Adrenal gland (tissue), 12 donors: ENCODE data around the gene PRXL2C. TPM values are rescaled to one million over a fixed set of nuclear protein-coding genes. Genes with fewer than 3 reads are reported as not detected.

Experiments
- DNase-seq, 7 donors: peaks; one replicate each; pipeline ENCODE4 v3.0.0-alpha.2; 2019 to 2020
- H3K27ac ChIP-seq, 5 donors: fragments of 200-600 bp; sonication (generic) in 4 of 5; 1 replicate in 3 of 5; 2 replicates in 2 of 5; pipeline versions ENCODE4 v1.5.1 to v1.8.0; 2016 to 2020; ENCODE audit warnings: mild to moderate bottlenecking in 1 of 5
- H3K27me3 ChIP-seq: fragments of 200-600 bp; 2 replicates; pipeline ENCODE4 v1.8.0; 2021
- H3K36me3 ChIP-seq, 2 donors: fragments of 200-600 bp; replicated peaks in 1 of 2; 1 replicate in 1 of 2; 2 replicates in 1 of 2; pipeline versions ENCODE4 v1.5.1 to v1.8.0; 2018 to 2022
- H3K4me1 ChIP-seq, 2 donors: fragments of 200-600 bp; replicated peaks in 1 of 2; 1 replicate in 1 of 2; 2 replicates in 1 of 2; pipeline versions ENCODE4 v1.5.1 to v1.8.0; 2018 to 2021
- H3K4me3 ChIP-seq, 4 donors: fragments of 200-600 bp; sonication (generic) in 3 of 4; one replicate each; pipeline ENCODE4 v1.5.1; 2016 to 2018
- H3K9me3 ChIP-seq, 3 donors: fragments of 200-600 bp; sonication (generic) in 1 of 3; replicated peaks in 1 of 3; 1 replicate in 2 of 3; 2 replicates in 1 of 3; pipeline versions ENCODE4 v1.5.1 to v1.8.0; 2016 to 2021
- POLR2A ChIP-seq, 2 donors: fragments of 450-650 bp; IDR thresholded peaks; one replicate each; pipeline ENCODE4 v1.6.1; 2017; ENCODE audit warnings: antibody characterized with exemption in 2 of 2, mild to moderate bottlenecking in 2 of 2, moderate library complexity in 1 of 2
- WGBS, 4 donors: extraction: QIAGEN DNeasy Blood & Tissue Kit in 2 of 4; methylation state at CpG; one replicate each; pipeline versions ENCODE4 v1.1.5 to v1.1.7; 2013 to 2017; 5-methylcytosine and 5-hydroxymethylcytosine counted together
- intact Hi-C, 2 donors: fragments of 100-400 bp; cut with DNase I; formaldehyde crosslinking; loops; one replicate each; pipeline versions ENCODE4 v1.14.1 to v1.15.0; 2022 to 2023
- polyA plus RNA-seq, 3 donors: library from polyadenylated mRNA; stranded (reverse); fragments of 200-250 nt in 2 of 3; fragments of 350-450 nt in 1 of 3; fragmentation: Illumina TruSeq in 1 of 3; extraction: RNeasy Lipid Tissue Mini Kit (QIAGEN cat#74804) in 1 of 3; gene quantifications; one replicate each; pipeline ENCODE4 v1.2.3, GENCODE V29; 2013 to 2014
- total RNA-seq, 9 donors: library from RNA; depleted of rRNA in 4 of 9; stranded (reverse); fragments of >200 nt in 4 of 9; fragments of 120-200 nt in 1 of 9; fragmentation: NEBNext Ultra II Directional in 1 of 9; extraction: Animal tissue kit (Norgen Biotek cat#: 25700) in 1 of 9; gene quantifications; one replicate each; pipeline versions ENCODE4 v1.1.0 to v1.2.4, GENCODE V29; 2013 to 2023
- TF ChIP-seq, protein P1 (sequence below), 6 experiments: fragments of 450-650 bp in 4 of 6; fragments of 200-600 bp in 2 of 6; sonication (generic) in 1 of 6; IDR thresholded peaks; 1 replicate in 5 of 6; 2 replicates in 1 of 6; pipeline versions ENCODE4 v1.5.1 to v1.8.0; 2016 to 2021; ENCODE audit warnings: antibody characterized with exemption in 6 of 6, mild to moderate bottlenecking in 2 of 6, moderate library complexity in 1 of 6
- donor health status: healthy with polysubstance abuse.
- donor health status: Bipolar disorder and iron deficiency.
- donor health status: DM: yes; HTN: yes; CAD: no.
- donor health status: DM: no; HTN: no; CAD: no.
- donor health status: DM: no; HTN: no; CAD: no.
- donor health status: DM: yes; HTN: yes; CAD: no.

Gene PRXL2C
- total and polyA plus RNA-seq, 12 donors: 3.3 to 17.4 (median 9.6) TPM

DNA sequence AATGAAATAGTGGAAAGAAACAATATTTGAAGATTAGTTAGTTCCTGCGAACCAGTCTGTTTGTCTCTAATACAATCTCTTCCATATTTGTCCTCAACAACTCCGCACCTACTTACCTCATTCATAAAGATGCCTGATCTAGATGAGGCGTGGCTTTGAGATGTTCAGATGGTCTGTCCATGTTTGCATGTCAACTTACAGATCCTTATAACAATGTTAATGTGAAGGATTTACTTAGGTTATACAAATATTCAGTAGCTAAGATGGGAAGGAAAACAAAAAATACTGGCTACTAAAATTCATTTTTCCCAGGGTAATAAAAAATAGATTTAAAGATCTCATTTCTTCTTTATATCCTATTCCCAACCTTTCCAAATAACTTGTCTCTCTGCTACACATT, 43.8 kb downstream of the PRXL2C start:
- WGBS, 4 donors: 87 to 97% (median 91%) methylated on average over 3 of the region's 3 CpGs
- no peak for TF ChIP-seq POLR2A (IDR thresholded peaks at IDR 0.05)
- H3K9me3 ChIP-seq: no peaks in the 10 kb centered on the region
- H3K4me3 ChIP-seq: peak overlapping the region in 1 of 4 donors; percentile 4
- peak overlapping the region in 1 of 5 donors; percentile 73 for H3K27ac ChIP-seq
- no peak for DNase-seq
- H3K27me3 ChIP-seq: no peaks in the 10 kb centered on the region
- H3K4me1 ChIP-seq: peaks cover 0 to 26% of the 10 kb centered on the region in 2 donors
- intact Hi-C loops: no loop called here
- H3K36me3 ChIP-seq: no peaks in the 10 kb centered on the region

DNA sequence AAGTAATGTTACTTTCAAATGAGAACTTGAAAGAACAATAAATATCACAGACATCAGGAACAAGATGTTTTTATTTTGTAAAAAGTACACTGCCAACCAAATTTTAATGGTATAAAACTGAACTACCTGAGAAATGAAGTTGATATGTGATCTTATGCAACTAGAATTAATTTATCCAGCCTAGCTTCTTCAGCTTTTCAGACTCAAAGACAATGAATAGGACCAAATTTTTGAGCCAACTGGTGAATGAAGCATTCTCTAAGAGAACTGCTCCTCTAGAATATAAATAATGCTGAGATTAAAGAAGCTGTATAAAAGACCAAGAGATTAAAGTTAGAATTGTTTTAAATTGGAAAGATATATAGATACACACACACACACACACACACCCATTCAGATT, 45.4 kb downstream of the PRXL2C start:
- Histone ChIP-seq H3K4me3 (no peak overlapping the region), H3K27me3 (no peaks in the 10 kb centered on the region), H3K36me3 (no peaks in the 10 kb centered on the region), H3K4me1 (peaks cover 0 to 26% of the 10 kb centered on the region in 2 donors), H3K9me3 (no peaks in the 10 kb centered on the region), H3K27ac (no peak overlapping the region)
- no peak for DNase-seq
- TF ChIP-seq POLR2A (IDR thresholded peaks at IDR 0.05): no peak
- TF ChIP-seq, protein P1, sequence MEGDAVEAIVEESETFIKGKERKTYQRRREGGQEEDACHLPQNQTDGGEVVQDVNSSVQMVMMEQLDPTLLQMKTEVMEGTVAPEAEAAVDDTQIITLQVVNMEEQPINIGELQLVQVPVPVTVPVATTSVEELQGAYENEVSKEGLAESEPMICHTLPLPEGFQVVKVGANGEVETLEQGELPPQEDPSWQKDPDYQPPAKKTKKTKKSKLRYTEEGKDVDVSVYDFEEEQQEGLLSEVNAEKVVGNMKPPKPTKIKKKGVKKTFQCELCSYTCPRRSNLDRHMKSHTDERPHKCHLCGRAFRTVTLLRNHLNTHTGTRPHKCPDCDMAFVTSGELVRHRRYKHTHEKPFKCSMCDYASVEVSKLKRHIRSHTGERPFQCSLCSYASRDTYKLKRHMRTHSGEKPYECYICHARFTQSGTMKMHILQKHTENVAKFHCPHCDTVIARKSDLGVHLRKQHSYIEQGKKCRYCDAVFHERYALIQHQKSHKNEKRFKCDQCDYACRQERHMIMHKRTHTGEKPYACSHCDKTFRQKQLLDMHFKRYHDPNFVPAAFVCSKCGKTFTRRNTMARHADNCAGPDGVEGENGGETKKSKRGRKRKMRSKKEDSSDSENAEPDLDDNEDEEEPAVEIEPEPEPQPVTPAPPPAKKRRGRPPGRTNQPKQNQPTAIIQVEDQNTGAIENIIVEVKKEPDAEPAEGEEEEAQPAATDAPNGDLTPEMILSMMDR (IDR thresholded peaks at IDR 0.05): no peak
- intact Hi-C loops: no loop called here

DNA sequence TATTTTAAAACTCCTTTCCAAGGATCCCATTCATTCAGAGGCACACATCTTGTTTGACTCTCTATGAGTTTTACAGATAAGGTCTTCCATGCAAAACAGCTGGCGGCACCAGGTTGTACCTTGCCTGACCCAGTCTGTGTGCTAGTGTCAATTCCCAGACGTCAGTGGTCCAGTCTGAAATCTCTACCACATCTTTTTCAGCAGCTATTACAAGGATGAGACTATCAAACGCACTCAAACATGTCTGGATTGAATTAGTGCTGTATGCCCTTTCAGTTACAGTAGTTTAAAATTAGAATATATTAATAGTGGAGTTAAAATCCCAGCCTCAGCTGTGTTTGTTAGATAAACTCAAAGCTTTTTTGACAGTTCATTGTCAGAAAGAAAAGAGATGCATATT, 47.1 kb downstream of the PRXL2C start:
- peak in 1 of 7 donors; percentile 78 for DNase-seq
- H3K36me3 ChIP-seq: no peaks in the 10 kb centered on the region
- 78 to 89% (median 85%) methylated on average over 3 of the region's 3 CpGs for WGBS, 4 donors
- no peaks in the 10 kb centered on the region for H3K27me3 ChIP-seq
- TF ChIP-seq, protein P1 (IDR thresholded peaks at IDR 0.05): no peak
- no peak for TF ChIP-seq POLR2A (IDR thresholded peaks at IDR 0.05)
- H3K27ac ChIP-seq: no peak overlapping the region
- H3K4me3 ChIP-seq: no peak overlapping the region
- peaks cover 0 to 20% of the 10 kb centered on the region in 2 donors for H3K4me1 ChIP-seq
- H3K9me3 ChIP-seq: no peaks in the 10 kb centered on the region
- intact Hi-C loops: no loop called here

DNA sequence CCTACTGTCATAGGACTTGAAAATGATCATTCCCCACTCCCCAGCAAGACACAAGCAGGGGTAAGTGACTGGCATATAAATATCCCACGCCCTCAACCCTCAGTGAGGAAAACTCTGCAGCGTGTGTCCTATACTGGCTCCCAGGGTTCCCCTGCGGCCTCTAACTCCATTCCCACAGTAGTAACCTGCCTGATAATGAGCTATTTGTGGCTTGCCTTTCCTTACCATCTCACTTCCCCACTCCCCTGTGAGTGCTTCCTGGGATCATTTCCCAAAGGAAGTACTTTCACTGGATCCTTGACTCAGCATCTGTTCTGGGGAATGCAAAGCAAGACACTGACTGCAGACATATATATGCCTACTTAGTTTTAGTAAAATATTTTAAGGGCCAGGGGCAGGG, 49.8 kb downstream of the PRXL2C start:
- H3K36me3 ChIP-seq: no peaks in the 10 kb centered on the region
- H3K4me1 ChIP-seq: no peaks in the 10 kb centered on the region
- no peak overlapping the region for H3K27ac ChIP-seq
- H3K9me3 ChIP-seq: no peaks in the 10 kb centered on the region
- intact Hi-C loops: no loop called here
- TF ChIP-seq, protein P1 (IDR thresholded peaks at IDR 0.05): no peak
- no peak for TF ChIP-seq POLR2A (IDR thresholded peaks at IDR 0.05)
- H3K4me3 ChIP-seq: no peak overlapping the region
- DNase-seq: no peak
- H3K27me3 ChIP-seq: no peaks in the 10 kb centered on the region
- WGBS, 4 donors: 83 to 90% (median 88%) methylated on average over 3 of the region's 3 CpGs

DNA sequence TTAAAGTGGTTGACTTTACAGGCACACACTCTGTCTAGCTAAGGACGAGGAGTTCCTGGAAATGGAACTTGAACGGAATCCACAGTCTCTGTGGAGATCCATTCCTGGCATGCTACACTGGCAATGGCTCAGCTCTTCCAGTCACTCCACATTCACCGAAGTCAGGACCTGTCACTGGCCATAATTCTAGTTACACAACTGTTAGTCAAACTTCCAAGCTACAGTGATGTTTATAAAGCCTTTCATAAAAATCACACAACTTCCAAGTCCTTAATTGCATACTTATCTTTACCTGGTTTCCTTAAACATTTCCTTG, 51.2 kb downstream of the PRXL2C start:
- Histone ChIP-seq H3K36me3 (no peaks in the 10 kb centered on the region), H3K4me3 (no peak overlapping the region), H3K4me1 (no peaks in the 10 kb centered on the region), H3K9me3 (no peaks in the 10 kb centered on the region), H3K27ac (peak overlapping the region in 2 of 5 donors; percentile 53 to 61), H3K27me3 (no peaks in the 10 kb centered on the region)
- WGBS, 4 donors: 45 to 64% (median 48%) methylated on average over 3 of the region's 3 CpGs
- intact Hi-C loops: no loop called here
- DNase-seq: peak in 6 of 7 donors; percentile 34 to 65 (median 47)
- no peak for TF ChIP-seq POLR2A (IDR thresholded peaks at IDR 0.05)
- TF ChIP-seq, protein P1 (IDR thresholded peaks at IDR 0.05): no peak
